Transverse colon (tissue), 4 donors: ENCODE data around the gene DTD1. TPM values are rescaled to one million over a fixed set of nuclear protein-coding genes. Genes with fewer than 3 reads are reported as not detected.

ENCODE experiments used
- DNase-seq: peaks from one replicate; pipeline ENCODE4 v3.0.0-alpha.2; 2019
- H3K27ac ChIP-seq, 4 donors: fragments of 200-600 bp; sonication (generic); 2 replicates each; pipeline ENCODE4 v1.5.1; 2016 to 2018; ENCODE audit warnings: inconsistent platforms in 4 of 4
- H3K27me3 ChIP-seq: fragments of 200-600 bp; sonication (generic); 2 replicates; pipeline ENCODE4 v1.5.1; 2017; ENCODE audit warnings: inconsistent platforms
- H3K36me3 ChIP-seq, 4 donors: fragments of 200-600 bp; sonication (generic); 2 replicates each; pipeline ENCODE4 v1.5.1; 2017 to 2019; ENCODE audit warnings: inconsistent platforms in 4 of 4
- H3K4me1 ChIP-seq, 4 donors: fragments of 200-600 bp; sonication (generic); 2 replicates each; pipeline ENCODE4 v1.5.1; 2017 to 2020; ENCODE audit warnings: inconsistent platforms in 4 of 4
- H3K4me3 ChIP-seq, 4 donors: fragments of 200-600 bp; sonication (generic); 1 replicate in 1 of 4; 2 replicates in 3 of 4; pipeline versions ENCODE4 v1.5.1 to v1.6.1; 2017 to 2019; ENCODE audit warnings: inconsistent platforms in 4 of 4
- H3K9me3 ChIP-seq, 2 donors: fragments of 200-600 bp; sonication (generic); 2 replicates each; pipeline ENCODE4 v1.5.1; 2017 to 2019; ENCODE audit warnings: inconsistent platforms in 2 of 2
- EP300 ChIP-seq: sonication (generic); formaldehyde crosslinking; IDR thresholded peaks from one replicate; pipeline ENCODE4 v1.6.1; 2017; ENCODE audit warnings: antibody characterized with exemption, low read depth
- POLR2A ChIP-seq: fragments of 450-650 bp; IDR thresholded peaks from one replicate; pipeline ENCODE4 v1.6.1; 2016; ENCODE audit warnings: antibody characterized with exemption, mild to moderate bottlenecking, moderate library complexity
- POLR2AphosphoS5 ChIP-seq, 3 donors: sonication (generic); formaldehyde crosslinking; IDR thresholded peaks; one replicate each; pipeline ENCODE4 v1.6.1; 2016; ENCODE audit warnings: antibody characterized with exemption in 3 of 3
- WGBS, 2 donors: methylation state at CpG; one replicate each; pipeline ENCODE4 v1.1.5; 2018; ENCODE audit warnings: low coverage in 1 of 2; 5-methylcytosine and 5-hydroxymethylcytosine counted together
- in situ Hi-C, 4 donors: fragments of 200-750 bp; cut with MboI; loops; one replicate each; pipeline versions ENCODE4 v1.15.0 to v1.15.1; 2017; ENCODE audit warnings: low sequenced_read_pairs in 3 of 4, low pct_ligation_motif_present in 1 of 4, low pct_unique_long_range_greater_than_20kb in 1 of 4
- intact Hi-C: fragments of 100-400 bp; cut with DNase I; formaldehyde crosslinking; loops from one replicate; pipeline ENCODE4 v1.15.1; 2023; ENCODE audit warnings: low total_unique reads
- total RNA-seq, 4 donors: library from RNA; depleted of rRNA; stranded (reverse); fragments of >200 nt; gene quantifications; one replicate each; pipeline ENCODE4 v1.1.0, GENCODE V29; 2016
- TF ChIP-seq, protein P1 (sequence below), 5 experiments: fragments of 200-600 bp in 3 of 5; fragments of 450-650 bp in 2 of 5; sonication (generic) in 3 of 5; IDR thresholded peaks; 1 replicate in 2 of 5; 2 replicates in 3 of 5; pipeline ENCODE4 v1.5.1; 2016 to 2017; ENCODE audit warnings: antibody characterized with exemption in 5 of 5, inconsistent platforms in 3 of 5, mild to moderate bottlenecking in 2 of 5, moderate library complexity in 1 of 5

DTD1 gene
- total RNA-seq, 4 donors from 2014 or later: 3.7 to 17.6 (median 9.8) TPM

DNA sequence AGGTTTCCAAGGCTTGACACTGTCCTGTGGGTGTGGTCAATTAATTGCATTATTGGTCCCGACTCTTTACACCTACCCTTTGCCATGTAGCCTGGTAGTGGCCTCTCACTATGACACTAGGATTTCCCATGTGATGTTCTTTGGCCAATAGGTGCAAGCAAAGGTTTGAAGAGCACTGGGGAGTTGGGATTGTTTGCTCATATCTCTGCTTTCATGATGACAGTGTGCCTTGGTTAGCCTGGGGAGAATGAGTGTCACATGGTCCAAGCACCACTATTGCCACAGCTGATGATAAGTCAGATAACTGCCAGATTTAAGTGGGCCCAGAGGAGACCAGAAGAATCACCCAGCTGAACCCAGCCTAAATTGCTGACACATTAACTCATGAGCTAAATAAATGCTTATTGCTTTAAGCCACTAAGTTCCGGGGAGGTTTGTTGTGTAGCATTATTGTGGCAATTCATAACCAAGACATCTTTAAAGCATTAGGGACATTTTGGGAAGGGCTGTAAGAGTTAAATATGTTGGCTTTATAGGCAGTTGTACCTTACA, 208.5 kb downstream of the DTD1 start:
- no peak for DNase-seq
- no peak overlapping the region for H3K27ac ChIP-seq
- H3K4me1 ChIP-seq: peaks cover 0 to 10% (median 2%) of the 10 kb centered on the region in 4 donors
- in situ Hi-C loops (no loop called here), intact Hi-C loops (no loop called here)
- H3K9me3 ChIP-seq: no peaks in the 10 kb centered on the region
- WGBS, 2 donors: 90% methylated on average over 2 of the region's 2 CpGs; no CpG with 5 or more reads in 1 of the 2 donors
- no peak overlapping the region for H3K4me3 ChIP-seq
- no peaks in the 10 kb centered on the region for H3K36me3 ChIP-seq
- H3K27me3 ChIP-seq: no peaks in the 10 kb centered on the region
- no peak for TF ChIP-seq POLR2A
- TF ChIP-seq POLR2AphosphoS5 (IDR thresholded peaks at IDR 0.05): no peak
- TF ChIP-seq, protein P1, sequence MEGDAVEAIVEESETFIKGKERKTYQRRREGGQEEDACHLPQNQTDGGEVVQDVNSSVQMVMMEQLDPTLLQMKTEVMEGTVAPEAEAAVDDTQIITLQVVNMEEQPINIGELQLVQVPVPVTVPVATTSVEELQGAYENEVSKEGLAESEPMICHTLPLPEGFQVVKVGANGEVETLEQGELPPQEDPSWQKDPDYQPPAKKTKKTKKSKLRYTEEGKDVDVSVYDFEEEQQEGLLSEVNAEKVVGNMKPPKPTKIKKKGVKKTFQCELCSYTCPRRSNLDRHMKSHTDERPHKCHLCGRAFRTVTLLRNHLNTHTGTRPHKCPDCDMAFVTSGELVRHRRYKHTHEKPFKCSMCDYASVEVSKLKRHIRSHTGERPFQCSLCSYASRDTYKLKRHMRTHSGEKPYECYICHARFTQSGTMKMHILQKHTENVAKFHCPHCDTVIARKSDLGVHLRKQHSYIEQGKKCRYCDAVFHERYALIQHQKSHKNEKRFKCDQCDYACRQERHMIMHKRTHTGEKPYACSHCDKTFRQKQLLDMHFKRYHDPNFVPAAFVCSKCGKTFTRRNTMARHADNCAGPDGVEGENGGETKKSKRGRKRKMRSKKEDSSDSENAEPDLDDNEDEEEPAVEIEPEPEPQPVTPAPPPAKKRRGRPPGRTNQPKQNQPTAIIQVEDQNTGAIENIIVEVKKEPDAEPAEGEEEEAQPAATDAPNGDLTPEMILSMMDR (IDR thresholded peaks at IDR 0.05): no peak
- no peak for TF ChIP-seq EP300

DNA sequence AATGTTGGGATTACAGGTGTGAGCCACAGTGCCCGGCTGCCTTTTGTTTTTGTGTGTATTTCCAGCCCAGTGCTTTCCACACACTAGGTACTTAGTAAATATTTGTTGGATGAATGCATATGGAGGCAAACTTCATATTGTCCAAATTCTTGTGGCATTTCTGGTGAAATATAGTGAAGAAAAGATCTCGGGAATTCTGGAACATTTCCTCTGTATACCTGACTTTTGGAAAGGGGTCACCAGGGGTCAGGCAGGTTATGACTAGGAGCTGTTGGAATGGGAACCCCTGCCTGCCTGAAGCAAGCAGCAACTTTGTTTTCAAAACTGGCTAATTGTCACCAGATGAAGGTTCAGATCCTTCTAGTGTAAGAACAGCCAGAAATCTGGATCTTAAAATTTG, 213.7 kb downstream of the DTD1 start:
- DNase-seq: no peak
- Histone ChIP-seq H3K9me3 (no peaks in the 10 kb centered on the region), H3K27me3 (no peaks in the 10 kb centered on the region), H3K4me3 (no peak overlapping the region), H3K36me3 (no peaks in the 10 kb centered on the region), H3K27ac (no peak overlapping the region), H3K4me1 (no peaks in the 10 kb centered on the region)
- TF ChIP-seq EP300: no peak
- TF ChIP-seq, protein P1 (IDR thresholded peaks at IDR 0.05): no peak
- TF ChIP-seq POLR2AphosphoS5 (IDR thresholded peaks at IDR 0.05): no peak
- no peak for TF ChIP-seq POLR2A
- in situ Hi-C loops: no loop called here
- intact Hi-C loops: no loop called here
- WGBS, 2 donors: 80 to 87% methylated on average over 1 to 2 of the region's 2 CpGs

DNA sequence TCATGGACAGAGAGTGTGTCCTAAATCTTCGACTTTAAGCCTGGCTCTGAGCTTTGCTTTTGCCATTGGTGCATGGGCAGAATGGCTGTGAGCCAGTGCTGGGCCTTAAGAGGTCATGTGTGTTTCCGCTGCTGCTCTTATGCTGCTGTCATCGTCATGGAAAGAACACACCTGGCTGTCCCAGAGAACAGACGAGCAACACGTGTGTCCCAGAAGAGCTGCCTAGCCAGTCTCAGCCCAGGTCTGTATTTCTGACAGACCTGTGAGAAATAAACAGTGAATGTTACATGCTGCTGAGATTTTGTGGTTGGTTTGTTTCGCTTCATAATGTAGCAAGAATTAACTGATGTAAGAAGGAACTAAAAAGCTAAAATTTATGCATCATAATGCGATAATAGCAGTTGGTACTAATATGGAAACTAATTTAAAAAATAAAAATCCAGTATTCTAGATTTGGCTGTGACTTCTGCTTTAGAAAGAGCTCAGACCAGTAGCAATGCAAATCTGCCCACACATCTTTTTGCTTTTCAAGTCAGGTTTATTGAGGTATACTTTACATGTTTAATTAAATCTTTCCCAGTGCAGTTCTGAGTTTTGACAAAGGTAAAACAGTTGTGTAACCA, 214.3 kb downstream of the DTD1 start:
- H3K4me1 ChIP-seq: no peaks in the 10 kb centered on the region
- no peak for TF ChIP-seq POLR2A
- no peak for TF ChIP-seq EP300
- TF ChIP-seq, protein P1 (IDR thresholded peaks at IDR 0.05): no peak
- no peak for TF ChIP-seq POLR2AphosphoS5 (IDR thresholded peaks at IDR 0.05)
- DNase-seq: no peak
- WGBS, 2 donors: 71 to 79% methylated on average over 3 to 7 of the region's 7 CpGs
- in situ Hi-C loops: no loop called here
- no peaks in the 10 kb centered on the region for H3K36me3 ChIP-seq
- H3K9me3 ChIP-seq: no peaks in the 10 kb centered on the region
- no peaks in the 10 kb centered on the region for H3K27me3 ChIP-seq
- H3K4me3 ChIP-seq: no peak overlapping the region
- intact Hi-C loops: no loop called here
- no peak overlapping the region for H3K27ac ChIP-seq

DNA sequence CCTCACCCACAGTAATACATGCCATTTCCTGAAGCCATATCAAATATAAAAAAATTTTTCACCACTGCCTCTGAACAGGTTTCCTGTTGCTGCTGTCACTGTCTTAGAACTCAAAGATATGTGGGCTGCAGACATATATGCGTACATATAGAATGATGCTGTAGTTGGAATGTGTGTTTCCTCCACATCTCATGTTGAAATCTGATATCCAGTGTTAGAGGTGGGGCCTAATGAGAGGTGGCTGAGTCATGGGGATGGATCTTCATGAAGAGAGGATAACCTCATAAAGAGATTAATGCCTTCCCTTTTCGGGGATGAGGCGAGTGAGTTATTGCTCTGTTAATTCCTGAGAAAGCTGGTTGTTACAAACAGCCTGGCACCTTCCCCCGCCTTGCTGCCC, 218.0 kb downstream of the DTD1 start:
- H3K27ac ChIP-seq: no peak overlapping the region
- no peaks in the 10 kb centered on the region for H3K36me3 ChIP-seq
- no peaks in the 10 kb centered on the region for H3K4me1 ChIP-seq
- in situ Hi-C loops: no loop called here
- no peaks in the 10 kb centered on the region for H3K27me3 ChIP-seq
- no peak for DNase-seq
- no peaks in the 10 kb centered on the region for H3K9me3 ChIP-seq
- intact Hi-C loops: no loop called here
- TF ChIP-seq POLR2A: no peak
- no peak for TF ChIP-seq EP300
- TF ChIP-seq, protein P1 (IDR thresholded peaks at IDR 0.05): no peak
- TF ChIP-seq POLR2AphosphoS5 (IDR thresholded peaks at IDR 0.05): no peak
- WGBS, 2 donors: 64 to 78% methylated on average over 3 to 4 of the region's 4 CpGs
- H3K4me3 ChIP-seq: no peak overlapping the region
